Epithelial cell of prostate (primary cell): ENCODE measurements around the gene SH3BP4.

Experiments
- DNase-seq: peaks from one replicate; pipeline ENCODE4 v3.0.0-alpha.2; 2011; ENCODE audit warnings: low read depth, low spot score
- H3K27ac ChIP-seq: fragments of 450-650 bp; 2 replicates; pipeline ENCODE4 v1.5.1; 2017; ENCODE audit warnings: mild to moderate bottlenecking

SH3BP4 gene

GRCh38 chr2:235032466-235032865 lies 80.6 kb downstream of the SH3BP4 start:
- DNase-seq: no peak
- H3K27ac ChIP-seq: no peak overlapping the region

- H3K27ac ChIP-seq: no peak overlapping the region
- DNase-seq: no peak
These were observed 81.1 kb downstream of the SH3BP4 start for GRCh38 chr2:235032949-235033348.

DNA sequence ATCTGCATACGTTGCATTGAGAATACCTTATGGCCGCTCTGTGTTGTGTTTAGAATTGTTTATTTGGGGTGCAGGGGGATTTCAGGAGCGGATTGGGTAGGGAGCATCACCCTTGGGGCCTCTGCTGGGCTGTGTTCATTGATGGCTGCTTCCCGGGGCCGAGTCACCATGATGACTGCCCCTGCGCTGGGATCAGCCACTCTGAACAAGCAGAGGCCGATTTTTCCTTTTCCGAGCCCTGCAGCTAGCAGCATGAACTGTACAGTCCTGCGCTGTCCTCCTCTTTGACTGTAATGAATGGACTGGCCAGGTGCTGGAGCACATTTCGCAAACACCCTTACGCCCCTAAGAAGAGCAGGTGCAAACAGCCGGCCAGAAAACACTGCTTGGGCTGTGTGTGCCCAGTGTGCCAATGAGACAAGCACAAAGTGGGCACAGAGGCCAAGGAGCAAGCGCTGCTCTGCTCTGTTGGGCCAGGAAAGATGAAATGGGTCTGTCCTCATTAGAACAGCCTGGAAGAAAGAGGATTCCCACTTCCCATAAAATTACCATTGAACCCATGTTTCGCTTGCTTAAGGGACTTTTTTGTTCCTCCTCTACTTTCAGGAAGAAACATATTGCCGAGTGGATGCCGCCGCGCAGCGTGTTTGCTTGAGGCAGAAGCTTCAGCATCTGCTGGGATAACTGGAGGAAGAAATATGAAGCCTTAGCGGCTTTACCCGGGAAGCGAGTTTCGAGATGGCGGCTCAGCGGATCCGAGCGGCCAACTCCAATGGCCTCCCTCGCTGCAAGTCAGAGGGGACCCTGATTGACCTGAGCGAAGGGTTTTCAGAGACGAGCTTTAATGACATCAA lies 82.7 kb downstream of the SH3BP4 start:
- DNase-seq: no peak
- no peak overlapping the region for H3K27ac ChIP-seq

GRCh38 chr2:235037604-235038166 lies 85.9 kb downstream of the SH3BP4 start:
- no peak overlapping the region for H3K27ac ChIP-seq
- no peak for DNase-seq

GRCh38 chr2:235041221-235041917 lies 89.6 kb downstream of the SH3BP4 start:
- no peak overlapping the region for H3K27ac ChIP-seq

DNA sequence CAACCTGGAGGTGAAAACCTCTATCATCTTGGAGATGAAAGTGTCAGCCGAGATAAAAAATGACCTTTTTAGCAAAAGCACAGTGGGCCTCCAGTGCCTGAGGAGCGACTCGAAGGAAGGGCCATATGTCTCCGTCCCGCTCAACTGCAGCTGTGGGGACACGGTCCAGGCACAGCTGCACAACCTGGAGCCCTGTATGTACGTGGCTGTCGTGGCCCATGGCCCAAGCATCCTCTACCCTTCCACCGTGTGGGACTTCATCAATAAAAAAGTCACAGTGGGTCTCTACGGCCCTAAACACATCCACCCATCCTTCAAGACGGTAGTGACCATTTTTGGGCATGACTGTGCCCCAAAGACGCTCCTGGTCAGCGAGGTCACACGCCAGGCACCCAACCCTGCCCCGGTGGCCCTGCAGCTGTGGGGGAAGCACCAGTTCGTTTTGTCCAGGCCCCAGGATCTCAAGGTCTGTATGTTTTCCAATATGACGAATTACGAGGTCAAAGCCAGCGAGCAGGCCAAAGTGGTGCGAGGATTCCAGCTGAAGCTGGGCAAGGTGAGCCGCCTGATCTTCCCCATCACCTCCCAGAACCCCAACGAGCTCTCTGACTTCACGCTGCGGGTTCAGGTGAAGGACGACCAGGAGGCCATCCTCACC lies 90.2 kb downstream of the SH3BP4 start:
- DNase-seq: no peak
- no peak overlapping the region for H3K27ac ChIP-seq

More at GRCh38 chr2:235041221-235041917, 89.6 kb downstream of the SH3BP4 start:
- no peak for DNase-seq

DNA sequence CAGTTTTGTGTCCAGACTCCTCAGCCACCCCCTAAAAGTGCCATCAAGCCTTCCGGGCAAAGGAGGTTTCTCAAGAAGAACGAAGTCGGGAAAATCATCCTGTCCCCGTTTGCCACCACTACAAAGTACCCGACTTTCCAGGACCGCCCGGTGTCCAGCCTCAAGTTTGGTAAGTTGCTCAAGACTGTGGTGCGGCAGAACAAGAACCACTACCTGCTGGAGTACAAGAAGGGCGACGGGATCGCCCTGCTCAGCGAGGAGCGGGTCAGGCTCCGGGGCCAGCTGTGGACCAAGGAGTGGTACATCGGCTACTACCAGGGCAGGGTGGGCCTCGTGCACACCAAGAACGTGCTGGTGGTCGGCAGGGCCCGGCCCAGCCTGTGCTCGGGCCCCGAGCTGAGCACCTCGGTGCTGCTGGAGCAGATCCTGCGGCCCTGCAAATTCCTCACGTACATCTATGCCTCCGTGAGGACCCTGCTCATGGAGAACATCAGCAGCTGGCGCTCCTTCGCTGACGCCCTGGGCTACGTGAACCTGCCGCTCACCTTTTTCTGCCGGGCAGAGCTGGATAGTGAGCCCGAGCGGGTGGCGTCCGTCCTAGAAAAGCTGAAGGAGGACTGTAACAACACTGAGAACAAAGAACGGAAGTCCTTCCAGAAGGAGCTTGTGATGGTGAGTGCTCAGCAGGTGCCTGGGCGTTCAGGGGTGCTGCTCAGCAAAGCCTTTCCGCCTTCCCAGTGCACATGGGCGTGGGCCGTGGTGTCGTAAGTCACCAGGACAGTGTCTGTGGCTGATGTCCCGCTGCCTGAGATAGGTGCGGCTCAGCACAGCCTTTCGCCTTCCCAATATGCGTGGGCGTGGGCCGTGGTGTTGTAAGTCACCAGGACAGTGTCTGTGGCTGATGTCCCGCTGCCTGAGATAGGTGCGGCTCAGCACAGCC lies 91.0 kb downstream of the SH3BP4 start:
- no peak overlapping the region for H3K27ac ChIP-seq

DNA sequence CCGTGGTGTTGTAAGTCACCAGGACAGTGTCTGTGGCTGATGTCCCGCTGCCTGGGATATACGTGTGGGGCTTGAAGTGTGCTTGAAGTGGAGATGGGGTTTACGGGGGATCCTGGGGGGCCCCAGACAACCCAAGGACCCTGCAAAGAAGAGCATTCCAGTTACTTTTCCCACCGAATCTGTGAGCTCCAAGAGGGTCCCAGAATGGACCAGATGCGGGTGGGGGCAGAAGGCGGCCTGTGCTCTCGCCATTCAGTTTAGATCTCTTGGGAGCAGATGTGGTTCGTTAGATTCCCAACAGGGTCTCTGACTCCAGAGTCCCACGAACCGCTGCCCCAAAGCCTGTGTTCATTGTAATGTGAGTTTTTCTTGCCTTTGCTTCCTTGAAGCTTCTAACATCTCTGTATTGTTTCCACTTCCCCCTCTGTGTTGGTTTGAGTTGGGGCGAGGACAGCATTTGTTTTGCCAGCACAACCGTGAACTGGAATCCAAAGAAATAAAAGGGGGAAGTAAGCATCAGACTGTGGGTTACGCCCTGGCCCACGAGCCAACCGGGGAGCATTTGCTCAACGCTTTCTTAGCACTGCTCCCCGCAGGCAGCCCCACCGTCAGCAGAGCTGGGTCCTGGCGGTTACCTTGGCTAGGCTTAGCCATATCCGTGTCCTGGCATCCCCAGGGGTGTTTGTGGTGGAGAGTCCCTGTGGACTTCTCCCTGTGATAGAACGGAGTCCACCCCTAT lies 92.1 kb downstream of the SH3BP4 start:
- H3K27ac ChIP-seq: no peak overlapping the region
- DNase-seq: no peak

More for the DNA sequence above, 91.0 kb downstream of the SH3BP4 start:
- no peak for DNase-seq

DNA sequence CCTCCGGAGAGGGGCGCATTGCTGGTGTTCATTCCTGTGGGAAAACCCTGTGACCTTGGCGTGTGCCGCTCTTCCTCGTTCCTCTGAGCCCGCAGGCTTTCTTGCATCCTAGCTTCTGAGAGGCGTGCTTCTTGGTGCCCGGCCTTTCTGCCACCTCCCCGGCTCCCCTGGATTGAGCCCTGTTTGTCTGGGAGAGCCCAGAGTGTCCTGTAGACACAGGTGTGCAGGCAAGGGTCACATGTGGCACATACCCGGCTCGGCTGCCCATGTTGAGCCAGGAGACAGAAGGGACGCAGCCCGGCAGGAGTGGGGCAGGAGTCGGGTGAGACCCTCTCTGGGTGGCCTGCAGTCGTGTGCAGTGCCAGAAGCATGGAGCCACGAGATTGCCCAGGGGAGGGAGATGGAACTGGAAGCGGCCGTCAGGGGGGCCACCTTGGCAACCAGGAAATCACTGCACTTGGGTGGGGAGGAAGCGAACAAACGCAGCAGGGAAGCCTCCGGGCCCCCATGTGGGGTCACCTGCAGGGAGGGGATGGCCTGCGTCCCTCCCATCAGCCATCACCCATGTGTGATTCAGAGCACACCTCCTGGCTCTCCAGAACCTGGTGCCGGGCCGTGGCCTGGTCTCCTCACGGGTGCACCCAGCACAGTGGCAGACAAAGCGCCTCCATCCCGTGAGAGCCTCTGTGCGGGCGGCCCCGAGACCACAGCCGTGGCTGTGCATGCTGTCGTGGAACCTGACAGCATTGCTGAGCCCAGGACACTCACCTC lies 92.9 kb downstream of the SH3BP4 start:
- no peak overlapping the region for H3K27ac ChIP-seq
- no peak for DNase-seq

DNA sequence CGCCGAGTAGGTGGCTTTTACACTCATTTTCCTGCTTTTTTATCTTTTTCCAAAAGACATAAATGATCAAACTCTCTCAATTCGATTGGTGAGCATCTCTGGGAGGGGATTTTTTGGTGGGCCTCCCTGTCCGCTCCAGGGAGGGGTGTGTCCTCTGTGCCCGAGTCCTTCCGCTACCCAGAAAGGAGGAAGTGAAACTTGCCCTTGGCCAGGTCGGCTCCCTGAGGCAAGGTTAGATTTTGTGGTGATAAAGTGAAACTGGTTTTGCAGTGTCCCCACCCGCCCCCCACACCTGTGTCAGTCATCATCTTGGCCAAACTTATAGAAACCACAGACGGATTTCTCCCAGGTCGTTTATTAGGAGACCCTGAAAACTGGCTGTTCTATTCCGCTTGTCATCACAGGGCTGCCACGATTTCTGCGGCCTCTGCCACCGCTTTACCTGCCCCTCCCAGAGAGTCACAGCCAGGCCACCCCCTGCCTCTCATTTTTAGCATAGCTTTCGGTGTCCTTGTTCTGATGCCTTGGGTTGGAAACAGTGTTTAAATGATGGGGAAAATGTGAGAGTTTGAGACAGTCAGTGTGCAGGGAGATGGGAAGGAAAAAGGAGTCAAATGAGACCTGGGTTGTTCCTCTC lies 93.6 kb downstream of the SH3BP4 start:
- DNase-seq: no peak
- no peak overlapping the region for H3K27ac ChIP-seq

GRCh38 chr2:235045973-235046343 lies 94.1 kb downstream of the SH3BP4 start:
- H3K27ac ChIP-seq: no peak overlapping the region
- no peak for DNase-seq

DNA sequence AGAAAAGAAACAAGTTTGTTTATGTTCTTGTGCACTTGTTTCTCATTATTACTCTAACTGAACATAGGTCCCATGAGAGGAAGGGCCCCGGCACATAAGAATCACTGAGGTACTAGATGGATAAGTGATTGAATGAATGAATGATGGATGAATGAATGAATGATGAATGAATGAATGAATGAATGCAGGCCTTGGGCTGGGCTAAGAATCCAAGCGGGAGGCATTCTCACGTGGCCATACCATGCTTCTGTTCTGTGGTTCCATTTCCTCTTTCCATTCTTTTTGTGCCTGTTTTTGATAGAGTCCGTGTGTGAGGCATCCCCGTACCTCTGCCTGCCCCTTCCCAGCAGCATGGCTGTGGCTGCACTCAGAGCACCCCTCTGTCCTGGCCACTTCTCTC lies 94.8 kb downstream of the SH3BP4 start:
- DNase-seq: no peak
- no peak overlapping the region for H3K27ac ChIP-seq

- H3K27ac ChIP-seq: no peak overlapping the region
- DNase-seq: no peak
These were observed 95.6 kb downstream of the SH3BP4 start for GRCh38 chr2:235047171-235048160.

GRCh38 chr2:235048549-235048948 lies 96.7 kb downstream of the SH3BP4 start:
- no peak for DNase-seq
- H3K27ac ChIP-seq: no peak overlapping the region

DNA sequence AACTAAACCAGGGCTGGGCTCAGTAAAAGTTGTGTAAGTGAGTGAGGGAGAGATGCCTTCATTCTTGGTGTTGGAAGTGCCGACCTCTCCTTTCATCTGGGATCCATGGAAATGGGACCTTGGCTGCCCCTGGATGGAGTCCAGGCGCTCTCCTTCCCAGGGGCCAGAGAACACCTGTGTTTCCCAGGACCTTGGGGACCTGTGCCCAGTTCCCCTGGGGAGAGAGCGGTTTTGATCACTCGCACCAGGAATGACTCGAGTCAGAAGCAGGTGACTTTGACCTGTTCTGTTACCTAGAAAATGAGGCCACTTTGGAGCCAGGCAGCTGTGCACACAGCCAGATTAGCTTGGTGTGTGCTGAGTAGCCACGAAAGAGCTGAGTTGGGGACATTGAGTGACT lies 97.3 kb downstream of the SH3BP4 start:
- no peak for DNase-seq
- no peak overlapping the region for H3K27ac ChIP-seq

- DNase-seq: no peak
- H3K27ac ChIP-seq: no peak overlapping the region
These were observed 97.9 kb downstream of the SH3BP4 start for GRCh38 chr2:235049719-235050118.

DNA sequence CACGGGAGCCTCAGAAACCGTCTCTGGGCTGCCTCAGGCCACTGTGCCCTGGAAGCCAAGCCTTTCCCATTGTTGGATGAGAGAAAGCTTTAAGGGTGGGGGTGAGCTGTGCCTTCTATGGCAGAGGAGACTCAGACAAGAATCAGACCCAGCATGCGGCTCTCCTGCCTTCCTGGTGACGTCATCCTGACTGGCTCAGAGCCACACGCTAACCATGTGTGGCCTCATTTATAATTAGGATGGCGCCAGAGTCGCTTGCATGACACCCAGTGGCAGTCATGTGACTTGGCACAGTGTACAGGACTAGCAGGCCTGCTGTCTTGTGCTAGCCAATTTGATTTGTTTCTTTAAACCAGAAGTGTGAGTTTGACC lies 99.1 kb downstream of the SH3BP4 start:
- H3K27ac ChIP-seq: peak overlapping the region; percentile 43
- peak; percentile 58 for DNase-seq
